OCI-LY3 (cell line): ENCODE data around the gene ATP12A.

Experiments
- H2AFZ ChIP-seq: fragments of 200-600, 300-600 bp; shearing (Covaris generic); 2 replicates; pipeline ENCODE4 v1.6.0; 2014; ENCODE audit warnings: antibody characterized with exemption, low read depth, low read length
- H3K27ac ChIP-seq: fragments of 200-600, 300-600 bp; sonication (generic); 2 replicates; pipeline ENCODE4 v1.5.1; 2014; ENCODE audit warnings: mild to moderate bottlenecking, low read length, moderate library complexity, mixed read lengths
- H3K27me3 ChIP-seq: fragments of 200-600, 300-600 bp; sonication (generic); 2 replicates; pipeline ENCODE4 v1.6.1; 2014; ENCODE audit warnings: low read depth, low read length, mixed read lengths
- H3K36me3 ChIP-seq: fragments of 200-600, 300-600 bp; sonication (generic); replicated peaks from 2 replicates; pipeline ENCODE3; 2014; ENCODE audit warnings: low read depth, low read length, mixed read lengths
- H3K4me1 ChIP-seq: fragments of 300-600, 200-600 bp; sonication (generic); 2 replicates; pipeline ENCODE4 v1.6.1; 2014; ENCODE audit warnings: low read length, mixed read lengths
- H3K4me2 ChIP-seq: fragments of 200-600, 300-600 bp; sonication (generic); 2 replicates; pipeline ENCODE4 v1.6.1; 2014; ENCODE audit warnings: low read length, mixed read lengths
- H3K4me3 ChIP-seq: fragments of 300-600, 200-600 bp; sonication (generic); 2 replicates; pipeline ENCODE4 v1.5.1; 2014; ENCODE audit warnings: antibody characterized with exemption, mild to moderate bottlenecking, low read length, moderate library complexity
- H3K79me2 ChIP-seq: fragments of 300-600, 200-600 bp; shearing (Covaris generic); 2 replicates; pipeline ENCODE4 v1.6.1; 2014; ENCODE audit warnings: mild to moderate bottlenecking, low read length, mixed read lengths
- H3K9ac ChIP-seq: fragments of 300-600, 200-600 bp; shearing (Covaris generic); 2 replicates; pipeline ENCODE4 v1.6.0; 2014; ENCODE audit warnings: mild to moderate bottlenecking, low read length, moderate library complexity
- H3K9me3 ChIP-seq: fragments of 200-600, 300-600 bp; shearing (Covaris generic); 2 replicates; pipeline ENCODE4 v1.6.1; 2014; ENCODE audit warnings: low read length, mixed read lengths; ENCODE audit not compliant: insufficient read depth
- H4K20me1 ChIP-seq: fragments of 200-600, 300-600 bp; sonication (generic); 2 replicates; pipeline ENCODE4 v1.6.1; 2016; ENCODE audit warnings: low read length, mixed read lengths; ENCODE audit not compliant: insufficient read depth
- CTCF ChIP-seq: fragments of 200-600, 300-600 bp; sonication (generic); IDR thresholded peaks from 2 replicates; pipeline ENCODE4 v1.5.1; 2014; ENCODE audit warnings: antibody characterized with exemption, low read length, low read depth
- EZH2phosphoT487 ChIP-seq: fragments of 200-600 bp; shearing (Covaris generic); IDR thresholded peaks from 2 replicates; pipeline ENCODE4 v1.6.1; 2018; ENCODE audit warnings: antibody characterized with exemption, mixed run types, low read depth

Gene ATP12A

GRCh38 chr13:24759197-24759596, 79.0 kb downstream of the ATP12A start:
- no peak for TF ChIP-seq EZH2phosphoT487
- no peak for TF ChIP-seq CTCF
- Histone ChIP-seq H3K4me2 (no peak overlapping the region), H3K27me3 (peaks cover 13% of the 10 kb centered on the region), H3K4me3 (no peak overlapping the region), H2AFZ (no peak overlapping the region), H3K4me1 (no peaks in the 10 kb centered on the region), H3K36me3 (no peaks in the 10 kb centered on the region), H3K79me2 (no peaks in the 10 kb centered on the region), H3K27ac (no peak overlapping the region), H3K9ac (no peak overlapping the region), H4K20me1 (no peaks in the 10 kb centered on the region), H3K9me3 (no peaks in the 10 kb centered on the region)
